GM19455 (cell line): ENCODE data around the gene PRDM5.

Experiments
- ATAC-seq: cut with Tn5 transposase; IDR thresholded peaks from one replicate; pipeline ENCODE4 v1.9.1; 2021; ENCODE audit not compliant: unreplicated experiment

The PRDM5 gene

GRCh38 chr4:120857312-120857711 lies 65.2 kb downstream of the PRDM5 start:
- no peak for ATAC-seq

GRCh38 chr4:120856294-120856693 lies 66.2 kb downstream of the PRDM5 start:
- no peak for ATAC-seq

- ATAC-seq, result peak; percentile 94
Observed at GRCh38 chr4:120855307-120856001, 67.1 kb downstream of the PRDM5 start.

GRCh38 chr4:120853161-120853935 lies 69.2 kb downstream of the PRDM5 start:
- no peak for ATAC-seq

GRCh38 chr4:120850018-120850599 lies 72.4 kb downstream of the PRDM5 start:
- no peak for ATAC-seq

- no peak for ATAC-seq
Observed at GRCh38 chr4:120847019-120847582, 75.4 kb downstream of the PRDM5 start.

GRCh38 chr4:120844528-120844921 lies 78.0 kb downstream of the PRDM5 start:
- peak; percentile 89 for ATAC-seq

- ATAC-seq, result no peak
Observed at GRCh38 chr4:120843849-120844527, 78.5 kb downstream of the PRDM5 start.

- no peak for ATAC-seq
Observed at GRCh38 chr4:120842031-120842430, 80.5 kb downstream of the PRDM5 start.

GRCh38 chr4:120841580-120841979 lies 80.9 kb downstream of the PRDM5 start:
- no peak for ATAC-seq

- no peak for ATAC-seq
Observed at GRCh38 chr4:120839974-120840751, 82.4 kb downstream of the PRDM5 start.

- ATAC-seq, result no peak
Observed at GRCh38 chr4:120839334-120839973, 83.1 kb downstream of the PRDM5 start.

GRCh38 chr4:120838784-120839183 lies 83.7 kb downstream of the PRDM5 start:
- ATAC-seq, result no peak

- no peak for ATAC-seq
Observed at GRCh38 chr4:120837656-120838055, 84.9 kb downstream of the PRDM5 start.

GRCh38 chr4:120835342-120835741 lies 87.2 kb downstream of the PRDM5 start:
- ATAC-seq, result no peak

GRCh38 chr4:120830204-120830603 lies 92.3 kb downstream of the PRDM5 start:
- ATAC-seq, result no peak

GRCh38 chr4:120829113-120829831 lies 93.3 kb downstream of the PRDM5 start:
- no peak for ATAC-seq

- no peak for ATAC-seq
Observed at GRCh38 chr4:120826853-120827252, 95.7 kb downstream of the PRDM5 start.

- no peak for ATAC-seq
Observed at GRCh38 chr4:120826449-120826848, 96.1 kb downstream of the PRDM5 start.
